SH-SY5Y (cell line): ENCODE data around the gene PTK6.

Source experiments
- GATA2 ChIP-seq: IDR thresholded peaks from 2 replicates; pipeline ENCODE4 v1.6.1; 2011; ENCODE audit warnings: mild to moderate bottlenecking, low read depth, low read length
- GATA3 ChIP-seq: IDR thresholded peaks from 2 replicates; pipeline ENCODE4 v1.6.1; 2011; ENCODE audit warnings: low read depth, mild to moderate bottlenecking, low read length, moderate library complexity

- TF ChIP-seq GATA2 (no peak), GATA3 (no peak)
These were observed 50.8 kb downstream of the PTK6 start for GRCh38 chr20:63486300-63486855.
